H1 (cell line): Measurements from ENCODE around the gene ASMTL. TPM values are rescaled to one million over a fixed set of nuclear protein-coding genes. Genes with fewer than 3 reads are reported as not detected.

Experiments used
- CTCF ChIA-PET: fragments of 300-600 bp; sonication (Branson Sonifier 250); formaldehyde crosslinking; loops from one replicate; lab custom pipeline; 2021; ENCODE audit not compliant: partially characterized antibody; lab: Charles Lee
- POLR2A ChIA-PET: fragments of 300-600 bp; sonication (Branson Sonifier 250); formaldehyde crosslinking; loops from one replicate; lab custom pipeline; 2021; ENCODE audit warnings: inconsistent platforms; ENCODE audit not compliant: partially characterized antibody; lab: Charles Lee
- DNase-seq, 2 experiments: peaks; one replicate each; pipeline versions ENCODE4 v3.0.0 to v3.0.0-alpha.2; 2010 to 2022; ENCODE audit warnings: low spot score in 2 of 2, low read depth in 1 of 2, mixed read lengths in 1 of 2
- FAIRE-seq: peaks from 2 replicates; lab custom pipeline; 2011; peaks lifted over from hg19 to GRCh38; lab: Jason Lieb, UNC
- H2AFZ ChIP-seq: 2 replicates; pipeline ENCODE4 v1.8.1; 2012; ENCODE audit warnings: low read length, inconsistent platforms
- H2AK5ac ChIP-seq: 2 replicates; pipeline ENCODE4 v1.6.1; 2013; ENCODE audit warnings: low read depth, low read length
- H2BK120ac ChIP-seq: replicated peaks from 2 replicates; pipeline ENCODE3; 2013; ENCODE audit warnings: low read depth, low read length, inconsistent platforms
- H2BK12ac ChIP-seq: 2 replicates; pipeline ENCODE4 v1.6.1; 2013; ENCODE audit warnings: low read depth, low read length
- H2BK15ac ChIP-seq: 2 replicates; pipeline ENCODE4 v1.6.1; 2013; ENCODE audit warnings: low read length
- H2BK20ac ChIP-seq: 2 replicates; pipeline ENCODE4 v1.6.1; 2013; ENCODE audit warnings: low read length
- H2BK5ac ChIP-seq: 2 replicates; pipeline ENCODE4 v1.6.1; 2013; ENCODE audit warnings: low read depth, low read length
- H3K14ac ChIP-seq: 2 replicates; pipeline ENCODE4 v1.6.1; 2013; ENCODE audit warnings: inconsistent platforms; ENCODE audit not compliant: insufficient read length
- H3K18ac ChIP-seq: 2 replicates; pipeline ENCODE4 v1.6.1; 2013; ENCODE audit warnings: low read length; ENCODE audit errors: extremely low read depth
- H3K23ac ChIP-seq: 2 replicates; pipeline ENCODE4 v1.6.1; 2013; ENCODE audit warnings: inconsistent platforms; ENCODE audit not compliant: insufficient read length
- H3K23me2 ChIP-seq: 2 replicates; pipeline ENCODE4 v1.6.1; 2013; ENCODE audit warnings: low read depth, low read length
- H3K27ac ChIP-seq: 2 replicates; pipeline ENCODE4 v1.6.1; 2011; ENCODE audit warnings: low read depth, low read length, inconsistent platforms
- H3K27me3 ChIP-seq, 4 experiments: replicated peaks in 1 of 4; 1 replicate in 1 of 4; 2 replicates in 3 of 4; pipeline versions ENCODE4 v1.6.1 to v1.8.1; 2011 to 2013; ENCODE audit warnings: low read length in 3 of 4, mild to moderate bottlenecking in 3 of 4, inconsistent platforms in 2 of 4, mixed read lengths in 2 of 4, moderate library complexity in 1 of 4; ENCODE audit not compliant: control insufficient read depth in 3 of 4, insufficient read depth in 3 of 4; ENCODE audit errors: extremely low read depth in 1 of 4
- H3K36me3 ChIP-seq, 4 experiments: 2 replicates each; pipeline versions ENCODE4 v1.6.1 to v1.8.1; 2011 to 2013; ENCODE audit warnings: mild to moderate bottlenecking in 4 of 4, low read length in 3 of 4, moderate library complexity in 2 of 4, control low read depth in 1 of 4, inconsistent platforms in 1 of 4; ENCODE audit not compliant: insufficient read depth in 4 of 4, control insufficient read depth in 2 of 4
- H3K4ac ChIP-seq: replicated peaks from 2 replicates; pipeline ENCODE3; 2013; ENCODE audit warnings: low read length, low read depth, mixed read lengths, inconsistent platforms; ENCODE audit not compliant: insufficient read length
- H3K4me1 ChIP-seq, 4 experiments: replicated peaks in 1 of 4; 1 replicate in 1 of 4; 2 replicates in 3 of 4; pipeline versions ENCODE4 v1.6.1 to v1.8.1; 2011 to 2013; ENCODE audit warnings: low read length in 3 of 4, inconsistent platforms in 2 of 4, mixed read lengths in 1 of 4; ENCODE audit not compliant: insufficient read depth in 4 of 4, control insufficient read depth in 3 of 4
- H3K4me2 ChIP-seq, 2 experiments: 2 replicates each; pipeline versions ENCODE4 v1.6.1 to v1.8.1; 2011 to 2013; ENCODE audit warnings: low read depth in 2 of 2, low read length in 2 of 2, control low read depth in 1 of 2, inconsistent platforms in 1 of 2, mild to moderate bottlenecking in 1 of 2; ENCODE audit not compliant: insufficient read depth in 1 of 2
- H3K4me3 ChIP-seq, 4 experiments: fragments of 200-600, 300-600 bp in 1 of 4; sonication (generic), shearing (Covaris generic), sonication (Bioruptor Twin) in 1 of 4; 2 replicates each; pipeline versions ENCODE4 v1.5.1 to v1.8.1; 2011 to 2016; ENCODE audit warnings: low read length in 4 of 4, low read depth in 3 of 4, control low read depth in 2 of 4, inconsistent platforms in 2 of 4, mild to moderate bottlenecking in 2 of 4, mixed read lengths in 1 of 4, moderate library complexity in 1 of 4; ENCODE audit not compliant: insufficient read depth in 2 of 4; ENCODE audit errors: extremely low read depth in 1 of 4
- H3K56ac ChIP-seq: replicated peaks from 2 replicates; pipeline ENCODE3; 2013; ENCODE audit warnings: low read depth, mild to moderate bottlenecking, mixed read lengths, low read length, inconsistent platforms; ENCODE audit not compliant: insufficient read length
- H3K79me1 ChIP-seq: 2 replicates; pipeline ENCODE4 v1.6.1; 2013; ENCODE audit warnings: low read depth, low read length, control low read depth
- H3K79me2 ChIP-seq, 2 experiments: 2 replicates each; pipeline versions ENCODE4 v1.6.1 to v1.8.1; 2012 to 2013; ENCODE audit warnings: low read length in 2 of 2, mild to moderate bottlenecking in 2 of 2, inconsistent platforms in 1 of 2; ENCODE audit not compliant: insufficient read depth in 2 of 2, control insufficient read depth in 1 of 2
- H3K9ac ChIP-seq, 4 experiments: replicated peaks in 1 of 4; 1 replicate in 1 of 4; 2 replicates in 3 of 4; pipeline versions ENCODE4 v1.6.1 to v1.8.1; 2011 to 2013; ENCODE audit warnings: low read depth in 3 of 4, low read length in 3 of 4, control low read depth in 2 of 4, mild to moderate bottlenecking in 2 of 4, moderate library complexity in 2 of 4, inconsistent platforms in 1 of 4; ENCODE audit errors: extremely low read depth in 1 of 4
- H3K9me3 ChIP-seq, 2 experiments: 2 replicates each; pipeline versions ENCODE4 v1.6.1 to v1.8.1; 2012 to 2013; ENCODE audit warnings: mild to moderate bottlenecking in 2 of 2, moderate library complexity in 2 of 2, control low read depth in 1 of 2, inconsistent platforms in 1 of 2, low read depth in 1 of 2, low read length in 1 of 2, mixed read lengths in 1 of 2; ENCODE audit not compliant: insufficient read depth in 2 of 2
- H4K20me1 ChIP-seq, 2 experiments: replicated peaks in 1 of 2; 2 replicates each; pipeline versions ENCODE3 to v1.8.1; 2011 to 2013; ENCODE audit warnings: inconsistent platforms in 2 of 2, low read length in 2 of 2, mild to moderate bottlenecking in 1 of 2; ENCODE audit not compliant: insufficient read depth in 2 of 2, control insufficient read depth in 1 of 2
- H4K5ac ChIP-seq: 2 replicates; pipeline ENCODE4 v1.6.1; 2013; ENCODE audit warnings: low read length, low read depth, mixed read lengths, inconsistent platforms; ENCODE audit not compliant: insufficient read length
- H4K8ac ChIP-seq: 2 replicates; pipeline ENCODE4 v1.8.0; 2013; ENCODE audit warnings: mild to moderate bottlenecking, moderate library complexity, low read length, inconsistent platforms; ENCODE audit not compliant: insufficient read depth; ENCODE audit errors: extremely low read depth
- H4K91ac ChIP-seq: replicated peaks from 2 replicates; pipeline ENCODE3; 2013; ENCODE audit warnings: low read length, mixed read lengths, inconsistent platforms; ENCODE audit not compliant: insufficient read length
- ASH2L ChIP-seq: fragments of 200-600, 300-600 bp; sonication (generic); IDR thresholded peaks from one replicate; pipeline ENCODE4 v1.7.1; 2017; ENCODE audit warnings: low read length
- BACH1 ChIP-seq: IDR thresholded peaks from 2 replicates; pipeline ENCODE4 v1.6.1; 2012; ENCODE audit warnings: low read length, improper control_type of control experiment
- CREB1 ChIP-seq: IDR thresholded peaks from 2 replicates; pipeline ENCODE4 v1.6.1; 2012; ENCODE audit warnings: inconsistent platforms
- HDAC6 ChIP-seq: IDR thresholded peaks from one replicate; pipeline ENCODE4 v1.7.1; 2012; ENCODE audit warnings: low read depth, mild to moderate bottlenecking, inconsistent platforms, low read length, moderate library complexity
- KDM1A ChIP-seq: fragments of 200-600, 300-600 bp; sonication (generic); IDR thresholded peaks from 2 replicates; pipeline ENCODE4 v1.7.1; 2016; ENCODE audit warnings: mild to moderate bottlenecking, low read length, borderline replicate concordance
- TCF12 ChIP-seq: IDR thresholded peaks from 2 replicates; pipeline ENCODE4 v1.6.1; 2011; ENCODE audit warnings: low read depth, mild to moderate bottlenecking, low read length
- WGBS, 2 experiments: shearing (Covaris generic) in 1 of 2; methylation state at CpG; one replicate each; pipeline versions ENCODE4 v1.1.6 to v1.1.7; 2013 to 2015; ENCODE audit warnings: low lambda C conversion rate in 2 of 2, mixed read lengths in 2 of 2, inconsistent platforms in 1 of 2, low coverage in 1 of 2, missing lambda C conversion rate in 1 of 2; ENCODE audit not compliant: insufficient replicate concordance in 2 of 2, insufficient coverage in 1 of 2, insufficient read length in 1 of 2; ENCODE audit errors: extremely low coverage in 1 of 2, missing lambda C conversion rate in 1 of 2; 5-methylcytosine and 5-hydroxymethylcytosine counted together
- polyA plus RNA-seq, 7 experiments: library from polyadenylated mRNA; depleted of rRNA in 3 of 7; stranded (reverse) in 5 of 7; unstranded in 2 of 7; fragments of >200 nt in 5 of 7; fragments of 200-250 nt in 2 of 7; gene quantifications; 1 replicate in 5 of 7; 2 replicates in 1 of 7; 4 replicates in 1 of 7; pipeline versions ENCODE4 v1.2.1 to v1.2.3, GENCODE V29; 2011 to 2013; ENCODE audit warnings: missing spikeins in 2 of 7, mixed read lengths in 2 of 7
- total RNA-seq: library from RNA; stranded (reverse); fragmentation: NEBNext Ultra II Directional; extraction: Animal tissue kit (Norgen Biotek cat#: 25700); gene quantifications from 2 replicates; pipeline ENCODE4 v1.2.1, GENCODE V29; 2021
- TF ChIP-seq, protein P1 (sequence below): IDR thresholded peaks from 2 replicates; pipeline ENCODE4 v1.6.1; 2012; ENCODE audit warnings: inconsistent platforms
- TF ChIP-seq, protein P2 (sequence below): IDR thresholded peaks from 2 replicates; pipeline ENCODE4 v1.6.1; 2012; ENCODE audit warnings: inconsistent platforms

The ASMTL gene
- total and polyA plus RNA-seq, 2 of the 8 experiments (the other 6 are each of a cell fraction or from before 2014, with no cell fraction given): 75.6 to 81.4 TPM

DNA sequence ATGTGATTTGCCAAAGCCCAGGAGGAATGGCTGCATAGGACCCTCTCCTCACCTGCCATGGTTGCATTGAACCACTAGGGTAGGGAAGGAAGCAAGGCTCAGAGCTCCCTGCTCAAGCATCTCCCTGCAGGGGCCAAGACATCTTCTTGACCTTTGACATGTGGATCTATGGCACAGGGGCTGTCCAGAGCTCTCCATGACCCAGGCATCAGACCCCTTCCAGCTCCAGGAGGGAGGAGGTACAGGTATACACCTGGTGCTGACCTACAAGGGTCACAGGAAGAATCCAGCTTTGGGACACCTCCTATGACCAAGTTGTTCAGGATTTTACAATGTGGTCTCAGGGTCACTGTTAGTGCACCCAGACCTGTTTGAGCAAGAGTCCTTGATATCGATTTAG lies 23.2 kb upstream of the ASMTL start:
- Histone ChIP-seq H2BK20ac (no peak overlapping the region), H3K18ac (no peak overlapping the region), H4K8ac (no peak overlapping the region), H3K23me2 (peaks cover 31% of the 10 kb centered on the region; the same call in 1 of the 2 replicates), H2BK12ac (no peak overlapping the region), H3K27ac (no peak overlapping the region), H3K14ac (no peak overlapping the region), H4K20me1 (peaks cover 0 to 2% of the 10 kb centered on the region in 2 experiments), H3K79me2 (no peaks in the 10 kb centered on the region), H3K4me3 (no peak overlapping the region), H3K27me3 (no peaks in the 10 kb centered on the region), H2AK5ac (no peak overlapping the region), H3K79me1 (no peaks in the 10 kb centered on the region), H3K9me3 (peaks cover 0 to 7% of the 10 kb centered on the region in 2 experiments; a peak in 1 of 4 replicates), H2BK15ac (no peak overlapping the region), H3K4me1 (no peaks in the 10 kb centered on the region), H3K23ac (no peak overlapping the region), H2BK120ac (no peak overlapping the region), H4K91ac (no peak overlapping the region), H3K9ac (no peak overlapping the region), H2BK5ac (no peak overlapping the region), H3K36me3 (no peaks in the 10 kb centered on the region), H3K56ac (no peak overlapping the region), H3K4ac (no peak overlapping the region), H3K4me2 (no peak overlapping the region), H4K5ac (no peak overlapping the region), H2AFZ (no peak overlapping the region)
- ChIA-PET CTCF (no interaction called here), POLR2A (no interaction called here)
- TF ChIP-seq, protein P1, sequence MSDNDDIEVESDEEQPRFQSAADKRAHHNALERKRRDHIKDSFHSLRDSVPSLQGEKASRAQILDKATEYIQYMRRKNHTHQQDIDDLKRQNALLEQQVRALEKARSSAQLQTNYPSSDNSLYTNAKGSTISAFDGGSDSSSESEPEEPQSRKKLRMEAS: no peak
- no peak for TF ChIP-seq ASH2L
- TF ChIP-seq HDAC6: no peak
- no peak for TF ChIP-seq BACH1
- TF ChIP-seq CREB1: no peak
- TF ChIP-seq, protein P2, sequence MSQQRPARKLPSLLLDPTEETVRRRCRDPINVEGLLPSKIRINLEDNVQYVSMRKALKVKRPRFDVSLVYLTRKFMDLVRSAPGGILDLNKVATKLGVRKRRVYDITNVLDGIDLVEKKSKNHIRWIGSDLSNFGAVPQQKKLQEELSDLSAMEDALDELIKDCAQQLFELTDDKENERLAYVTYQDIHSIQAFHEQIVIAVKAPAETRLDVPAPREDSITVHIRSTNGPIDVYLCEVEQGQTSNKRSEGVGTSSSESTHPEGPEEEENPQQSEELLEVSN: no peak
- no peak for TF ChIP-seq TCF12
- TF ChIP-seq KDM1A: no peak
- peak in 1 of 2 experiments; percentile 16 for DNase-seq
- 92% methylated on average over 1 of the region's 1 CpG; no CpG with 5 or more reads in 1 of the 2 experiments for WGBS, 2 experiments
- no peak for FAIRE-seq
